HCT116 (cell line): ENCODE data around the gene CAMK2A. TPM values are rescaled to one million over a fixed set of nuclear protein-coding genes. Genes with fewer than 3 reads are reported as not detected.

Source experiments
- ATAC-seq: fragments of 200-7000 bp; cut with Tn5 transposase; 2 replicates; pipeline ENCODE4 v1.9.1; 2020; ENCODE audit warnings: mild to moderate bottlenecking, moderate library complexity
- BruUV-seq: library from RNA; stranded (reverse); fragments of 400-500 nt; replicated peaks from 2 replicates; lab custom pipeline; 2021; lab: Mats Ljungman, UMichigan
- CTCF ChIA-PET: fragments of 300-600 bp; sonication (Branson Sonifier 250); formaldehyde crosslinking; loops from one replicate; lab custom pipeline; 2021; ENCODE audit warnings: antibody characterized with exemption; lab: Charles Lee
- POLR2A ChIA-PET: fragments of 300-600, 350-600 bp; sonication (Branson Sonifier 250); formaldehyde crosslinking; loops from one replicate; lab custom pipeline; 2021; ENCODE audit warnings: antibody characterized with exemption; lab: Charles Lee
- RAD21 ChIA-PET, 2 experiments: fragments of 300-600 bp; sonication (Branson Sonifier 250); formaldehyde crosslinking; loops; one replicate each; lab custom pipeline; 2023; ENCODE audit warnings: low total read pairs in 2 of 2; ENCODE audit not compliant: uncharacterized antibody in 2 of 2, unreplicated experiment in 2 of 2, low non-redundant PET in 1 of 2; lab: Charles Lee
- DNase-seq: peaks from one replicate; pipeline ENCODE4 v3.0.0-alpha.2; 2010; ENCODE audit warnings: low read depth, low spot score
- H2AFZ ChIP-seq: fragments of 200-600 bp; shearing (Covaris generic), sonication (generic); 2 replicates; pipeline ENCODE4 v1.6.1; 2017; ENCODE audit warnings: low read depth, mixed run types, mixed read lengths, antibody characterized with exemption, low read length; ENCODE audit not compliant: poor library complexity, severe bottlenecking
- H3K27ac ChIP-seq: 2 replicates; pipeline ENCODE4 v1.5.1; 2012; ENCODE audit warnings: low read depth, low read length
- H3K27me3 ChIP-seq: fragments of 200-600 bp; sonication (generic); 2 replicates; pipeline ENCODE4 v1.6.1; 2016; ENCODE audit warnings: mixed run types, low read length, mixed read lengths; ENCODE audit not compliant: insufficient read depth
- H3K36me3 ChIP-seq, 2 experiments: fragments of 200-500 bp in 1 of 2; fragments of 200-600 bp in 1 of 2; sonication (Bioruptor generic) in 1 of 2; sonication (generic) in 1 of 2; 2 replicates each; pipeline versions ENCODE4 v1.5.1 to v1.6.1; 2014 to 2016; ENCODE audit warnings: low read length in 2 of 2, inconsistent platforms in 1 of 2, mixed read lengths in 1 of 2, mixed run types in 1 of 2; ENCODE audit not compliant: insufficient read depth in 2 of 2, control insufficient read depth in 1 of 2
- H3K4me1 ChIP-seq, 2 experiments: fragments of 200-600 bp in 1 of 2; sonication (generic) in 1 of 2; 2 replicates each; pipeline versions ENCODE4 v1.5.1 to v1.6.1; 2012 to 2017; ENCODE audit warnings: low read length in 2 of 2, inconsistent platforms in 1 of 2, mild to moderate bottlenecking in 1 of 2, mixed read lengths in 1 of 2, mixed run types in 1 of 2, moderate library complexity in 1 of 2; ENCODE audit not compliant: insufficient read depth in 2 of 2, control insufficient read depth in 1 of 2
- H3K4me2 ChIP-seq: fragments of 200-600 bp; sonication (generic); 2 replicates; pipeline ENCODE4 v1.6.1; 2017; ENCODE audit warnings: mixed run types, low read length, mixed read lengths
- H3K4me3 ChIP-seq, 2 experiments: fragments of 200-600 bp in 1 of 2; sonication (generic) in 1 of 2; replicated peaks in 1 of 2; 2 replicates each; pipeline ENCODE4 v1.5.1; 2011 to 2016; ENCODE audit warnings: low read length in 2 of 2, control low read depth in 1 of 2, low read depth in 1 of 2, mild to moderate bottlenecking in 1 of 2, mixed read lengths in 1 of 2, mixed run types in 1 of 2
- H3K79me2 ChIP-seq: fragments of 200-600 bp; sonication (generic); 2 replicates; pipeline ENCODE4 v1.6.1; 2017; ENCODE audit warnings: mild to moderate bottlenecking, mixed run types, low read length, moderate library complexity, mixed read lengths; ENCODE audit not compliant: insufficient read depth
- H3K9ac ChIP-seq: fragments of 200-600 bp; sonication (generic); 2 replicates; pipeline ENCODE4 v1.6.1; 2016; ENCODE audit warnings: low read length, mixed read lengths
- H3K9me2 ChIP-seq: fragments of 200-600 bp; sonication (generic), shearing (Covaris generic); 2 replicates; pipeline ENCODE4 v1.6.1; 2017; ENCODE audit warnings: mixed run types, mild to moderate bottlenecking, moderate library complexity; ENCODE audit not compliant: insufficient read depth
- H3K9me3 ChIP-seq, 2 experiments: fragments of 200-500 bp in 1 of 2; fragments of 200-600 bp in 1 of 2; sonication (Bioruptor generic) in 1 of 2; sonication (generic) in 1 of 2; 2 replicates each; pipeline ENCODE4 v1.6.1; 2014 to 2017; ENCODE audit warnings: low read length in 2 of 2, mixed read lengths in 2 of 2, inconsistent platforms in 1 of 2, low read depth in 1 of 2, mild to moderate bottlenecking in 1 of 2, mixed run types in 1 of 2, moderate library complexity in 1 of 2; ENCODE audit not compliant: control insufficient read depth in 1 of 2, insufficient read depth in 1 of 2
- H4K20me1 ChIP-seq: fragments of 200-600 bp; sonication (generic), shearing (Covaris generic); 2 replicates; pipeline ENCODE4 v1.6.1; 2017; ENCODE audit warnings: mixed run types, mild to moderate bottlenecking, moderate library complexity; ENCODE audit not compliant: insufficient read depth
- CBX3 ChIP-seq: IDR thresholded peaks from 2 replicates; pipeline ENCODE4 v1.6.1; 2012; ENCODE audit warnings: low read depth
- CEBPB ChIP-seq: IDR thresholded peaks from 2 replicates; pipeline ENCODE4 v1.6.1; 2012; ENCODE audit warnings: low read depth
- EZH2phosphoT487 ChIP-seq: fragments of 200-600 bp; IDR thresholded peaks from 2 replicates; pipeline ENCODE4 v1.6.1; 2018; ENCODE audit warnings: antibody characterized with exemption, borderline replicate concordance
- FOSL1 ChIP-seq: IDR thresholded peaks from 2 replicates; pipeline ENCODE4 v1.6.1; 2012; ENCODE audit warnings: low read depth
- JUND ChIP-seq: IDR thresholded peaks from 2 replicates; pipeline ENCODE4 v1.6.1; 2012
- MAX ChIP-seq: IDR thresholded peaks from 2 replicates; pipeline ENCODE4 v1.6.1; 2012
- POLR2A ChIP-seq: IDR thresholded peaks from 2 replicates; pipeline ENCODE4 v1.7.0; 2011; ENCODE audit warnings: borderline replicate concordance; ENCODE audit not compliant: insufficient read depth, insufficient read length; ENCODE audit errors: extremely low read depth
- SIN3A ChIP-seq: IDR thresholded peaks from 2 replicates; pipeline ENCODE4 v1.6.1; 2012; ENCODE audit warnings: low read depth
- TCF7L2 ChIP-seq: IDR thresholded peaks from 2 replicates; pipeline ENCODE4 v1.7.0; 2011; ENCODE audit warnings: borderline replicate concordance, inconsistent platforms; ENCODE audit not compliant: insufficient read depth, insufficient read length; ENCODE audit errors: extremely low read depth
- YY1 ChIP-seq: IDR thresholded peaks from 2 replicates; pipeline ENCODE4 v1.6.1; 2011; ENCODE audit warnings: low read length, low read depth, moderate library complexity, mild to moderate bottlenecking; ENCODE audit not compliant: insufficient replicate concordance; ENCODE audit errors: extremely low read depth
- ZNF274 ChIP-seq: fragments of 200-500 bp; sonication (Bioruptor generic); IDR thresholded peaks from 2 replicates; pipeline ENCODE4 v1.6.1; 2014; ENCODE audit warnings: mild to moderate bottlenecking, low read depth, low read length, inconsistent platforms
- intact Hi-C: fragments of 100-400 bp; cut with micrococcal nuclease; formaldehyde crosslinking; loops from 2 replicates; pipeline ENCODE4 v1.10.0; 2022
- total RNA-seq: library from RNA; stranded (reverse); gene quantifications from one replicate; pipeline ENCODE4 v1.2.1, GENCODE V29; 2021; ENCODE audit not compliant: unreplicated experiment

Gene CAMK2A
- total RNA-seq, 1 experiment from 2014 or later, result not detected

- TF ChIP-seq MAX (no peak), JUND (no peak), CBX3 (no peak), POLR2A (no peak), ZNF274 (no peak)
Measured at GRCh38 chr5:150178262-150178661, 111.3 kb downstream of the CAMK2A start (continued).

- no peaks in the 10 kb centered on the region for H3K79me2 ChIP-seq
- H3K9ac ChIP-seq, result no peak overlapping the region
- no peaks in the 10 kb centered on the region for H3K9me3 ChIP-seq
- H3K4me2 ChIP-seq, result no peak overlapping the region
- H3K4me3 ChIP-seq, result no peak overlapping the region
- H3K27me3 ChIP-seq, result no peaks in the 10 kb centered on the region
- ATAC-seq, result no peak
- TF ChIP-seq EZH2phosphoT487 (no peak), CEBPB (no peak), TCF7L2 (no peak), SIN3A (no peak), YY1 (no peak), FOSL1 (no peak)
- no peaks in the 10 kb centered on the region for H3K4me1 ChIP-seq
- H3K9me2 ChIP-seq, result no peaks in the 10 kb centered on the region
- RAD21 ChIA-PET, result no interaction called here
- H3K36me3 ChIP-seq, result no peaks in the 10 kb centered on the region
- H3K27ac ChIP-seq, result no peak overlapping the region
- no peak for DNase-seq
- H4K20me1 ChIP-seq, result no peaks in the 10 kb centered on the region
- no TSS peak for BruUV-seq
- intact Hi-C loops, result no loop called here
- POLR2A ChIA-PET, result no interaction called here
- H2AFZ ChIP-seq, result no peak overlapping the region
- CTCF ChIA-PET, result interaction anchor here (0.9 kb wide), 1 partner anchor 41 kb away, joined by 3 read pairs; no protein-coding TSS in a partner anchor
Measured at GRCh38 chr5:150177721-150178120, 111.9 kb downstream of the CAMK2A start.
